ENCODE measurements around the gene GLIPR1L2. TPM values are rescaled to one million over a fixed set of nuclear protein-coding genes. Genes with fewer than 3 reads are reported as not detected.

GLIPR1L2 gene
- total and polyA plus RNA-seq, 2 of the 8 experiments (the other 6 are each of a cell fraction or from before 2014, with no cell fraction given) = 0.09 TPM; not detected in 1

DNA sequence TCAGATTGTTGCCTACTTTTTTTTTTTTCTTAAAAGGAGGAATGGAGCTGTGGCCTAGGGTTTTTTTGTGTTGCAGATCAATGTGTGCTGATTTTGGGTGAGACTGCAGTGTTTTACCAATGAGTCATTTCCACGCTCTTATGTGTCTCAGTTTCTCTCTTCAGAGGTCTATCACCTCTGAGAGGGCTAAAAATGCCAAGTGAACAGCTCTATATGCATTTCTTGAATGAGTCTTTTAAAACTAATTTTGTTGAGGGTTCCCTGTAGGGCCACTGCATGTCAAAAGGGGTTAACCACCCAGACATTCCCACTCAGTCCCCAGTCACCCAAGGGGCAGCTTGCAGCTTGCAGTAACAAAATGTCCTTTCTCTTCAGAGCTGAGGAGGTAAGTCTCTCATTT is 24.3 kb upstream of the GLIPR1L2 start (continued):
- TF ChIP-seq, protein P1, sequence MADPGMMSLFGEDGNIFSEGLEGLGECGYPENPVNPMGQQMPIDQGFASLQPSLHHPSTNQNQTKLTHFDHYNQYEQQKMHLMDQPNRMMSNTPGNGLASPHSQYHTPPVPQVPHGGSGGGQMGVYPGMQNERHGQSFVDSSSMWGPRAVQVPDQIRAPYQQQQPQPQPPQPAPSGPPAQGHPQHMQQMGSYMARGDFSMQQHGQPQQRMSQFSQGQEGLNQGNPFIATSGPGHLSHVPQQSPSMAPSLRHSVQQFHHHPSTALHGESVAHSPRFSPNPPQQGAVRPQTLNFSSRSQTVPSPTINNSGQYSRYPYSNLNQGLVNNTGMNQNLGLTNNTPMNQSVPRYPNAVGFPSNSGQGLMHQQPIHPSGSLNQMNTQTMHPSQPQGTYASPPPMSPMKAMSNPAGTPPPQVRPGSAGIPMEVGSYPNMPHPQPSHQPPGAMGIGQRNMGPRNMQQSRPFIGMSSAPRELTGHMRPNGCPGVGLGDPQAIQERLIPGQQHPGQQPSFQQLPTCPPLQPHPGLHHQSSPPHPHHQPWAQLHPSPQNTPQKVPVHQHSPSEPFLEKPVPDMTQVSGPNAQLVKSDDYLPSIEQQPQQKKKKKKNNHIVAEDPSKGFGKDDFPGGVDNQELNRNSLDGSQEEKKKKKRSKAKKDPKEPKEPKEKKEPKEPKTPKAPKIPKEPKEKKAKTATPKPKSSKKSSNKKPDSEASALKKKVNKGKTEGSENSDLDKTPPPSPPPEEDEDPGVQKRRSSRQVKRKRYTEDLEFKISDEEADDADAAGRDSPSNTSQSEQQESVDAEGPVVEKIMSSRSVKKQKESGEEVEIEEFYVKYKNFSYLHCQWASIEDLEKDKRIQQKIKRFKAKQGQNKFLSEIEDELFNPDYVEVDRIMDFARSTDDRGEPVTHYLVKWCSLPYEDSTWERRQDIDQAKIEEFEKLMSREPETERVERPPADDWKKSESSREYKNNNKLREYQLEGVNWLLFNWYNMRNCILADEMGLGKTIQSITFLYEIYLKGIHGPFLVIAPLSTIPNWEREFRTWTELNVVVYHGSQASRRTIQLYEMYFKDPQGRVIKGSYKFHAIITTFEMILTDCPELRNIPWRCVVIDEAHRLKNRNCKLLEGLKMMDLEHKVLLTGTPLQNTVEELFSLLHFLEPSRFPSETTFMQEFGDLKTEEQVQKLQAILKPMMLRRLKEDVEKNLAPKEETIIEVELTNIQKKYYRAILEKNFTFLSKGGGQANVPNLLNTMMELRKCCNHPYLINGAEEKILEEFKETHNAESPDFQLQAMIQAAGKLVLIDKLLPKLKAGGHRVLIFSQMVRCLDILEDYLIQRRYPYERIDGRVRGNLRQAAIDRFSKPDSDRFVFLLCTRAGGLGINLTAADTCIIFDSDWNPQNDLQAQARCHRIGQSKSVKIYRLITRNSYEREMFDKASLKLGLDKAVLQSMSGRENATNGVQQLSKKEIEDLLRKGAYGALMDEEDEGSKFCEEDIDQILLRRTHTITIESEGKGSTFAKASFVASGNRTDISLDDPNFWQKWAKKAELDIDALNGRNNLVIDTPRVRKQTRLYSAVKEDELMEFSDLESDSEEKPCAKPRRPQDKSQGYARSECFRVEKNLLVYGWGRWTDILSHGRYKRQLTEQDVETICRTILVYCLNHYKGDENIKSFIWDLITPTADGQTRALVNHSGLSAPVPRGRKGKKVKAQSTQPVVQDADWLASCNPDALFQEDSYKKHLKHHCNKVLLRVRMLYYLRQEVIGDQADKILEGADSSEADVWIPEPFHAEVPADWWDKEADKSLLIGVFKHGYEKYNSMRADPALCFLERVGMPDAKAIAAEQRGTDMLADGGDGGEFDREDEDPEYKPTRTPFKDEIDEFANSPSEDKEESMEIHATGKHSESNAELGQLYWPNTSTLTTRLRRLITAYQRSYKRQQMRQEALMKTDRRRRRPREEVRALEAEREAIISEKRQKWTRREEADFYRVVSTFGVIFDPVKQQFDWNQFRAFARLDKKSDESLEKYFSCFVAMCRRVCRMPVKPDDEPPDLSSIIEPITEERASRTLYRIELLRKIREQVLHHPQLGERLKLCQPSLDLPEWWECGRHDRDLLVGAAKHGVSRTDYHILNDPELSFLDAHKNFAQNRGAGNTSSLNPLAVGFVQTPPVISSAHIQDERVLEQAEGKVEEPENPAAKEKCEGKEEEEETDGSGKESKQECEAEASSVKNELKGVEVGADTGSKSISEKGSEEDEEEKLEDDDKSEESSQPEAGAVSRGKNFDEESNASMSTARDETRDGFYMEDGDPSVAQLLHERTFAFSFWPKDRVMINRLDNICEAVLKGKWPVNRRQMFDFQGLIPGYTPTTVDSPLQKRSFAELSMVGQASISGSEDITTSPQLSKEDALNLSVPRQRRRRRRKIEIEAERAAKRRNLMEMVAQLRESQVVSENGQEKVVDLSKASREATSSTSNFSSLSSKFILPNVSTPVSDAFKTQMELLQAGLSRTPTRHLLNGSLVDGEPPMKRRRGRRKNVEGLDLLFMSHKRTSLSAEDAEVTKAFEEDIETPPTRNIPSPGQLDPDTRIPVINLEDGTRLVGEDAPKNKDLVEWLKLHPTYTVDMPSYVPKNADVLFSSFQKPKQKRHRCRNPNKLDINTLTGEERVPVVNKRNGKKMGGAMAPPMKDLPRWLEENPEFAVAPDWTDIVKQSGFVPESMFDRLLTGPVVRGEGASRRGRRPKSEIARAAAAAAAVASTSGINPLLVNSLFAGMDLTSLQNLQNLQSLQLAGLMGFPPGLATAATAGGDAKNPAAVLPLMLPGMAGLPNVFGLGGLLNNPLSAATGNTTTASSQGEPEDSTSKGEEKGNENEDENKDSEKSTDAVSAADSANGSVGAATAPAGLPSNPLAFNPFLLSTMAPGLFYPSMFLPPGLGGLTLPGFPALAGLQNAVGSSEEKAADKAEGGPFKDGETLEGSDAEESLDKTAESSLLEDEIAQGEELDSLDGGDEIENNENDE (IDR thresholded peaks at IDR 0.05; ENCODE audit: insufficient replicate concordance, low read length) = no peak
- TF ChIP-seq EGR1 (IDR thresholded peaks at IDR 0.05; ENCODE audit: borderline replicate concordance, low read depth, low read length) (no peak), ZNF274 (IDR thresholded peaks at IDR 0.05; ENCODE audit: borderline replicate concordance, extremely low read depth, low read length) (no peak), POU5F1 (IDR thresholded peaks at IDR 0.05; ENCODE audit: low read depth, low read length) (no peak), SUZ12 (IDR thresholded peaks at IDR 0.05; ENCODE audit: low read length) (no peak), CBX5 (IDR thresholded peaks at IDR 0.05; ENCODE audit: low read depth, low read length) (no peak)

Measured in H1 (cell line).